RWPE2 (cell line): ENCODE data around the gene KRT80.
"Not testable (repeated sequence)": the region's sequence is repeated elsewhere in the genome, so short reads cannot be mapped to it uniquely, and the experiment has no call there.

Experiments used
- ATAC-seq: fragments of 200-7000 bp; cut with Tn5 transposase; 3 replicates; pipeline ENCODE4 v1.9.1; 2021; ENCODE audit warnings: low read depth
- DNase-seq: peaks from one replicate; pipeline ENCODE4 v3.0.0-alpha.2; 2020; ENCODE audit warnings: low spot score
- H3K27ac ChIP-seq: fragments of 450-650 bp; 2 replicates; pipeline ENCODE4 v1.5.1; 2017; ENCODE audit warnings: mild to moderate bottlenecking; ENCODE audit not compliant: poor library complexity, severe bottlenecking
- H3K27me3 ChIP-seq: fragments of 250-450 bp; sonication (Bioruptor Pico); 2 replicates; pipeline ENCODE4 v1.5.1; 2021; ENCODE audit warnings: mild to moderate bottlenecking, moderate library complexity; ENCODE audit not compliant: insufficient read depth, poor library complexity, severe bottlenecking
- H3K36me3 ChIP-seq: fragments of 250-450 bp; sonication (Bioruptor Pico); 2 replicates; pipeline ENCODE4 v1.5.1; 2020; ENCODE audit warnings: low read depth, mild to moderate bottlenecking, moderate library complexity
- H3K4me1 ChIP-seq: fragments of 250-450 bp; sonication (Bioruptor Pico); 2 replicates; pipeline ENCODE4 v1.5.1; 2021; ENCODE audit warnings: mild to moderate bottlenecking, moderate library complexity; ENCODE audit not compliant: insufficient read depth, poor library complexity, severe bottlenecking
- H3K4me3 ChIP-seq: fragments of 250-450 bp; sonication (Bioruptor Pico); 2 replicates; pipeline ENCODE4 v1.5.1; 2021; ENCODE audit warnings: mild to moderate bottlenecking, moderate library complexity; ENCODE audit not compliant: severe bottlenecking
- H3K9me3 ChIP-seq: fragments of 250-450 bp; sonication (Bioruptor Pico); 2 replicates; pipeline ENCODE4 v1.5.1; 2021; ENCODE audit warnings: mild to moderate bottlenecking, moderate library complexity; ENCODE audit not compliant: severe bottlenecking
- TF ChIP-seq, protein P1 (sequence below): fragments of 450-650 bp; IDR thresholded peaks from one replicate; pipeline ENCODE4 v1.5.1; 2017; ENCODE audit warnings: mild to moderate bottlenecking, moderate library complexity; ENCODE audit not compliant: poor library complexity, severe bottlenecking

The KRT80 gene

DNA sequence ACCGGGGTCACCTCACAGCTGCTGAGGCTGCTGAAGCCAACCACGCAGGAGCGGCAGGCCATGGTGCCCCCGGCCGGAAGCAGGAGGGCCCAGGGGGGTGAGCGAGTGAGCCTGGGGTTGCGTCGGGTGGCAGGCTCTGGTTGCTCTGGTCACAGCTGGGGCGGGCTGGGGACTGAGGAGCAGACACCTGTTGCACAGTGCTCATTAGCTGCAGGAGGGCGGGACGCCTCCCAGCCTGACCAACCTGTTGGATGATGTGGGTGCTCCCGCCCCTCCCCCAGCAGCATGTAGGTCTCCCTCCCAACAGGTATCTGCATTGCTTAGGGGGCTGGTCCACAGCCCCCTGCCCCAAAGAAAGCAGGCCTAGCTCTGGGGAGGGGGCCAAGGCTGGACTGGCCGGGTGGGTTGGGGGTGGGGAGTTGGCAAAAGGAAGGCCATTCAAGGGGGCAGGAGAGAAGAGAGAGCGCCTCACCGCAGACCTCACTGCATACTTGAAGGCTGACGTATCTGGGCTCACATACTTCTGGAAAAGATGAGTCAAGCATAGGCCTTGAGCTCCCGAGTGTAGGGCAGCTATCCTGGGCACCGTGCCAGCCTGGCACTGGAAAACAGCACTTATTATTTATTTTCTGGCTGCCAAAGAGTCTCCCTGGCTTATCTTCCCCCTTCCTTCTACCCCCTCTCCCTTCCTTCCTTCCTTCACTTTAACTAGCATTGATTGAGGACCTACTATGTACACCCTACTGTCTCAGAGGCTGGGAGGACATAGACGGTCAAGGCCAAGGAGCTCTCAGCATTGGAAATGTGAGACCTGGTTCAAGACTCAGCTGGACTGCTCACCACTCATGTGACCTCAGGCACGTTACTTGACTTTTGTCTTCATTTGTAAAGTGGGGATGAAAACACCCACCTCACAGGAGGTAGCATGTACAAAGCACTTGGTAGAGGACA, at the start of gene KRT80:
TSS of gene KRT80 (minus strand) at position 174 of the 951 bp plus-strand sequence. CDS start at position 62, 112 bp downstream.
- ATAC-seq, result peak; percentile 90
- Histone ChIP-seq H3K4me3 (peak within 1 kb of the TSS; percentile 36), H3K4me1 (peaks cover 42% of the 10 kb centered on the region)

DNA sequence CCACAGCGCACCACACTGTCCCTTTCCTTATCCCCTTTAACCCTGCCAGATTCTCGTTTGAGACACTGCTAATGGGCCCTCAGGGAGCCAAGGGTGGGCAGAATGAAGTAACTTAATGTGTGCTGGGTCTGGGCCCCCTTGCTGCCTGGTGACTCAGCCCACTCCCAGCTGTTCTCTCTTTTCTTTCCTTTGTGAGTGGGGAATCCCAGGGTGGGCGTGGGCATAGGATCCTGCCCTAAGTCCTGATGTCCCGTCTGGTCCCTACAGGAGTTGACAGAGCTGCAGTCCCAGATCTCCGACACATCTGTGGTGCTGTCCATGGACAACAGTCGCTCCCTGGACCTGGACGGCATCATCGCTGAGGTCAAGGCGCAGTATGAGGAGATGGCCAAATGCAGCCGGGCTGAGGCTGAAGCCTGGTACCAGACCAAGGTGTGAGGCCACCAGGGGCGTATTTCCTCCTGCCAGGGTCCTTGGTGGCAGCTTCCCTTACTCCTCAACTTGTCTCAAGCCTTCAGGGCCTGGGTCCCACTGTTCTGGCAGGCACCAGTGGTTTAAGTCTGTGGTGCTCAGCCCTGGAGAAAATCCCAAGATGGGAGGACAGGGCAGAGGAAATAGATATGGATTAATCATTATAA, 49.5 kb upstream of the KRT80 start:
- H3K4me3 ChIP-seq, result no peak overlapping the region
- peaks cover 67% of the 10 kb centered on the region for H3K4me1 ChIP-seq
- ATAC-seq (peak; percentile 0; the same call in 1 of the 3 replicates), DNase-seq (no peak)
- no peaks in the 10 kb centered on the region for H3K27me3 ChIP-seq
- H3K9me3 ChIP-seq, result no peaks in the 10 kb centered on the region
- H3K36me3 ChIP-seq, result peaks cover 95% of the 10 kb centered on the region
- H3K27ac ChIP-seq, result peak overlapping the region; percentile 99
- TF ChIP-seq, protein P1, sequence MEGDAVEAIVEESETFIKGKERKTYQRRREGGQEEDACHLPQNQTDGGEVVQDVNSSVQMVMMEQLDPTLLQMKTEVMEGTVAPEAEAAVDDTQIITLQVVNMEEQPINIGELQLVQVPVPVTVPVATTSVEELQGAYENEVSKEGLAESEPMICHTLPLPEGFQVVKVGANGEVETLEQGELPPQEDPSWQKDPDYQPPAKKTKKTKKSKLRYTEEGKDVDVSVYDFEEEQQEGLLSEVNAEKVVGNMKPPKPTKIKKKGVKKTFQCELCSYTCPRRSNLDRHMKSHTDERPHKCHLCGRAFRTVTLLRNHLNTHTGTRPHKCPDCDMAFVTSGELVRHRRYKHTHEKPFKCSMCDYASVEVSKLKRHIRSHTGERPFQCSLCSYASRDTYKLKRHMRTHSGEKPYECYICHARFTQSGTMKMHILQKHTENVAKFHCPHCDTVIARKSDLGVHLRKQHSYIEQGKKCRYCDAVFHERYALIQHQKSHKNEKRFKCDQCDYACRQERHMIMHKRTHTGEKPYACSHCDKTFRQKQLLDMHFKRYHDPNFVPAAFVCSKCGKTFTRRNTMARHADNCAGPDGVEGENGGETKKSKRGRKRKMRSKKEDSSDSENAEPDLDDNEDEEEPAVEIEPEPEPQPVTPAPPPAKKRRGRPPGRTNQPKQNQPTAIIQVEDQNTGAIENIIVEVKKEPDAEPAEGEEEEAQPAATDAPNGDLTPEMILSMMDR, result no peak

More for the DNA sequence above, at the start of gene KRT80:
- DNase-seq, result peak; percentile 96
- Histone ChIP-seq H3K9me3 (no peaks in the 10 kb centered on the region), H3K27ac (peak within 1 kb of the TSS; percentile 92), H3K27me3 (no peaks in the 10 kb centered on the region), H3K36me3 (peaks cover 4% of the 10 kb centered on the region; the same call in 1 of the 2 replicates)
- TF ChIP-seq, protein P1, result no peak

DNA sequence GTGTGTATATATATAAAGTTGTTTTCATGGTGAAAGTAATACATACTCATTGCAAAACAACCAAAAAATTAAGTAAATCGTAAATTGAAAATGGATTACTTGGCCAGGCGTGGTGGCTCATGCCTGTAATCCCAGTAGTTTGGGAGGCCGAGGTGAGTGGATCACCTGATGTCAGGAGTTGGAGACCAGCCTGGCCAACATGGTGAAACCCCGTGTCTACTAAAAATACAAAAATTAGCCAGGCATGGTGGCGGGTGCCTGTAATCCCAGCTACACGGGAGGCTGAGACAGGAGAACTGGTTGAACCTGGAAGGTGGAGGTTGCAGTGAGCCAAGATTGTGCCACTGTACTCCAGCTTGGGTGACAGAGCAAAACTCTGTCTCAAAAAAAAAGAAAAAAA, 48.4 kb upstream of the KRT80 start:
- H3K36me3 ChIP-seq, result peaks cover 95% of the 10 kb centered on the region
- peak overlapping the region; percentile 99 for H3K27ac ChIP-seq
- H3K9me3 ChIP-seq, H3K27me3 ChIP-seq, DNase-seq, H3K4me3 ChIP-seq, ATAC-seq: not testable (repeated sequence)
- peaks cover 78% of the 10 kb centered on the region for H3K4me1 ChIP-seq

DNA sequence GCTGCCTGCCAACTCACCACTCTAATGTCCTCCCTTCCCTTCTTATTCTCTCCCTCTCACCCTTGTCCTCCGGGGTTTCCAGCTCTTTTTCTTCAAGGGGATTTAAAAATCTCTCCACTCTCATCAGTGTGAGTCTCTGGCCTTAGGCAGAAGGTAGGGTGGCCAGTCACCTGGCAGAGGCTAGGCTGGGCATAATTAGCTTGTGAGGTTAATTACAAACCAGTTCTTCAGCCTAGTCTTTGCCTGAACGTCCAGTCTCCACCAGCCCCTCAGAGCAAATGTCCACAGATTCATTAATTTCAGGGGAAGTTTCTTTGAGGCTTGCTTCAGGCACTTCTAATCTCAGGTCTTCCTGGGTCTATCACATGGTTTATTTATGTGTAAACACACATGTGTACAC, 48.0 kb upstream of the KRT80 start:
- DNase-seq (peak; percentile 14), ATAC-seq (no peak)
- Histone ChIP-seq H3K4me3 (no peak overlapping the region), H3K27ac (peak overlapping the region; percentile 99), H3K27me3 (no peaks in the 10 kb centered on the region), H3K36me3 (peaks cover 96% of the 10 kb centered on the region), H3K9me3 (no peaks in the 10 kb centered on the region), H3K4me1 (peaks cover 78% of the 10 kb centered on the region)
- TF ChIP-seq, protein P1, result no peak

DNA sequence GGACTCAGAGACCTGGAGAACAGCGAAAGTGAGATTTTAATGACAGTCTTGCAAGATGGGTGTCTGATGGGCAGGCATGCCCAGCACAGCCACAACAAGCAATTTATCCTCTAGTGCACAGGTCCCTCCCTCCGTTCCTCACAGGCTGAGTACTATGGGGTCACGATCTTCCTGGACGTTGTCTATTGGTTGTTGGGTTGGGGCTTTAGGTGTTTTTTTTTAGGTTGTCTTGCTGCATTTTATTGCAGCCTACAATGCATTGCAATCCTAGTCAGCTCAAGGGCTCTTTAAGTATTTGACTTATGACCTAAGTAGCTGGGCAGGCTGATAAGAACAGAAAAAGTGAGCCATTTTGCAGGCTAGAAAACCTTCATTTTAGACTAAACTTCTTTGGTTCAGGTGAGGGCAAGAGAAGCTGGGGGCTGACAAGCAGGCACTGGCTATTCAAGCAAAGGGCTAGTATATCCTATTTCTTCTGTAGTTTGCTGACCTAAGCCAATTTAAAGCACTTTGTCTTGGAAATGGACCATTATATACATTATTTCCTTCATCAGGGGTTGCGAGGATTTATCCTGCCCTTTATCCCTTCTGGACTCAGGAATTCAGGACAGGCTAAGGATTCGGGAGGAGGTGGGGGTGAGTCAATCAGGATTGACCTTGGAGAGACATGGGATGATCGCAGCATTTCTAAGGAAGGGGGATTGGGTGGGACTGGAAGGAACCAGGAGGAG, 47.3 kb upstream of the KRT80 start:
- TF ChIP-seq, protein P1, result no peak
- no peaks in the 10 kb centered on the region for H3K27me3 ChIP-seq
- DNase-seq (no peak), ATAC-seq (no peak)
- H3K36me3 ChIP-seq, result peaks cover 96% of the 10 kb centered on the region
- peak overlapping the region; percentile 99 for H3K27ac ChIP-seq
- H3K9me3 ChIP-seq, result no peaks in the 10 kb centered on the region
- H3K4me1 ChIP-seq, result peaks cover 73% of the 10 kb centered on the region
- H3K4me3 ChIP-seq, result no peak overlapping the region
